Suprapubic skin (tissue), 4 donors: ENCODE results near the gene SCN4B. TPM values are rescaled to one million over a fixed set of nuclear protein-coding genes. Genes with fewer than 3 reads are reported as not detected.
"Not testable (repeated sequence)": the region's sequence is repeated elsewhere in the genome, so short reads cannot be mapped to it uniquely, and the experiment has no call there.

Experiments used
- DNase-seq, 2 donors: peaks; one replicate each; pipeline ENCODE4 v3.0.0-alpha.2; 2019; ENCODE audit warnings: low spot score in 2 of 2
- H3K27ac ChIP-seq: fragments of 200-600 bp; sonication (generic); one replicate; pipeline ENCODE4 v1.5.1; 2019
- H3K27me3 ChIP-seq: fragments of 200-600 bp; sonication (generic); one replicate; pipeline ENCODE4 v1.5.1; 2019
- H3K36me3 ChIP-seq: fragments of 200-600 bp; sonication (generic); one replicate; pipeline ENCODE4 v1.5.1; 2019
- H3K4me1 ChIP-seq: fragments of 200-600 bp; sonication (generic); one replicate; pipeline ENCODE4 v1.5.1; 2019
- H3K4me3 ChIP-seq: fragments of 200-600 bp; sonication (generic); one replicate; pipeline ENCODE4 v1.5.1; 2019; ENCODE audit warnings: mild to moderate bottlenecking
- H3K9me3 ChIP-seq: fragments of 200-600 bp; sonication (generic); one replicate; pipeline ENCODE4 v1.5.1; 2019
- CTCF ChIP-seq, 2 donors: fragments of 200-600 bp in 1 of 2; fragments of 450-650 bp in 1 of 2; sonication (generic) in 1 of 2; IDR thresholded peaks; one replicate each; pipeline ENCODE4 v1.5.1; 2016 to 2019; ENCODE audit warnings: antibody characterized with exemption in 2 of 2, mild to moderate bottlenecking in 1 of 2, moderate library complexity in 1 of 2
- EP300 ChIP-seq: sonication (generic); formaldehyde crosslinking; IDR thresholded peaks from one replicate; pipeline ENCODE4 v1.6.1; 2017; ENCODE audit warnings: antibody characterized with exemption
- POLR2A ChIP-seq, 2 donors: fragments of 450-650 bp; IDR thresholded peaks; one replicate each; pipeline ENCODE4 v1.6.1; 2017; ENCODE audit warnings: antibody characterized with exemption in 2 of 2, mild to moderate bottlenecking in 2 of 2, moderate library complexity in 2 of 2
- POLR2AphosphoS5 ChIP-seq, 3 donors: sonication (generic); formaldehyde crosslinking; IDR thresholded peaks; one replicate each; pipeline ENCODE4 v1.6.1; 2017; ENCODE audit warnings: antibody characterized with exemption in 3 of 3
- WGBS: methylation state at CpG from one replicate; pipeline ENCODE4 v1.1.5; 2018; 5-methylcytosine and 5-hydroxymethylcytosine counted together
- total RNA-seq, 4 donors: library from RNA; depleted of rRNA; stranded (reverse); fragments of >200 nt; gene quantifications; one replicate each; pipeline ENCODE4 v1.1.0, GENCODE V29; 2016

SCN4B gene
- total RNA-seq, 4 donors from 2014 or later = 1.5 to 1.8 (median 1.5) TPM

GRCh38 chr11:118184784-118185579 is 32.4 kb upstream of the SCN4B start:
- H3K36me3 ChIP-seq = no peaks in the 10 kb centered on the region
- no peak overlapping the region for H3K27ac ChIP-seq
- H3K9me3 ChIP-seq = no peaks in the 10 kb centered on the region
- WGBS = 88% methylated on average over 12 of the region's 12 CpGs
- TF ChIP-seq CTCF (IDR thresholded peaks at IDR 0.05) (no peak), POLR2AphosphoS5 (IDR thresholded peaks at IDR 0.05) (no peak), POLR2A (IDR thresholded peaks at IDR 0.05) (no peak), EP300 (no peak)
- no peak overlapping the region for H3K4me3 ChIP-seq
- no peak for DNase-seq
- peaks cover 14% of the 10 kb centered on the region for H3K4me1 ChIP-seq
- no peaks in the 10 kb centered on the region for H3K27me3 ChIP-seq

DNA sequence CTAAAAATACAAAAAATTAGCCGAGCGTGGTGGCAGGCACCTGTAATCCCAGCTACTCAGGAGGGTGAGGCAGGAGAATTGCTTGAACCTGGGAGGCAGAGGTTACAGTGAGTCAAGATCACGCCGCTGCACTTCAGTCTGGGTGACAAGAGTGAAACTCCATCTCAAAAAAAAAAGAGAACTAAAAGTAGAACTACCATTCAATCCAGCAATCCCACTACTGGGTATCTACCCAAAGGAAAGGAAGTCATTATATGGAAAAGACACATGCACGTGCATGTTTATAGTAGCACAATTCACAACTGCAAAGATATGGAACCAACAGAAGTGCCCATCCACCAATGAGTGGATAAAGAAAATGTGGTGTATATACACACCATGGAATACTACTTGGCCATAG is 31.1 kb upstream of the SCN4B start:
- 94% methylated on average over 5 of the region's 5 CpGs for WGBS
- DNase-seq, H3K4me3 ChIP-seq, H3K27me3 ChIP-seq, H3K9me3 ChIP-seq, H3K36me3 ChIP-seq, H3K27ac ChIP-seq: not testable (repeated sequence)
- peaks cover 15% of the 10 kb centered on the region for H3K4me1 ChIP-seq

DNA sequence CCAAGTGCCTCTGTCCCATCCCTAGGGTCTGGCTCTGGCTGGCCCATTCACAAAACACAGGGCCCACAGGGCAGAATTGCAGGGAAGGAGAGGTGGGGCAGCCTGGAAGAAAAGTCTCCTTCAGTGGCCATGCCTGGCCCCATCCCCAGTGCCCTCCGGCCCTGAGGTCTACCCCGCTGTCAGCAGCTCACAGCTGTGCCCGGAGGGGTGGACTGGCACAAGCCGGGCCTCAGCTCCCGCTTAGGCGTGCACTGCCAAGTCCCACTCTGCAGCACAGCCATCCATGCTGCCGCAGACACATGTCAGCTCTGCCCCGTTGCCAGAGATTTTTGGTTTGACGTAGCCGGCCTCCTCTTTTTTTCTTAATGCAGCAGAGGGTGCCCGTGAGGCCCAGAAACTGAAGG is 27.7 kb upstream of the SCN4B start:
- H3K27ac ChIP-seq = no peak overlapping the region
- 2% methylated on average over 9 of the region's 11 CpGs for WGBS
- TF ChIP-seq POLR2AphosphoS5 (IDR thresholded peaks at IDR 0.05) (no peak), POLR2A (IDR thresholded peaks at IDR 0.05) (no peak), EP300 (no peak), CTCF (IDR thresholded peaks at IDR 0.05) (no peak)
- H3K4me3 ChIP-seq = no peak overlapping the region
- no peaks in the 10 kb centered on the region for H3K36me3 ChIP-seq
- H3K9me3 ChIP-seq = no peaks in the 10 kb centered on the region
- no peaks in the 10 kb centered on the region for H3K27me3 ChIP-seq
- H3K4me1 ChIP-seq = peaks cover 32% of the 10 kb centered on the region
- DNase-seq = peak in 1 of 2 donors; percentile 74

GRCh38 chr11:118176778-118177134 is 24.1 kb upstream of the SCN4B start:
- Histone ChIP-seq H3K27ac (no peak overlapping the region), H3K4me1 (peaks cover 51% of the 10 kb centered on the region), H3K4me3 (no peak overlapping the region), H3K9me3 (no peaks in the 10 kb centered on the region), H3K27me3 (no peaks in the 10 kb centered on the region), H3K36me3 (no peaks in the 10 kb centered on the region)
- WGBS = 79% methylated on average over 4 of the region's 4 CpGs
- DNase-seq = no peak
- TF ChIP-seq EP300 (no peak), POLR2A (IDR thresholded peaks at IDR 0.05) (no peak), POLR2AphosphoS5 (IDR thresholded peaks at IDR 0.05) (no peak), CTCF (IDR thresholded peaks at IDR 0.05) (no peak)

GRCh38 chr11:118175993-118176777 is 23.6 kb upstream of the SCN4B start, which contains the start of gene SCN2B:
TSS of gene SCN2B (minus strand) at chr11:118176639. CDS start at chr11:118176431, 208 bp downstream.
- no peaks in the 10 kb centered on the region for H3K36me3 ChIP-seq
- TF ChIP-seq POLR2A (IDR thresholded peaks at IDR 0.05) = no peak
- no peak for TF ChIP-seq POLR2AphosphoS5 (IDR thresholded peaks at IDR 0.05)
- no peak for TF ChIP-seq EP300
- TF ChIP-seq CTCF (IDR thresholded peaks at IDR 0.05) = no peak
- DNase-seq = no peak
- peak within 1 kb of the TSS; percentile 45 for H3K27ac ChIP-seq
- no peaks in the 10 kb centered on the region for H3K9me3 ChIP-seq
- no peaks in the 10 kb centered on the region for H3K27me3 ChIP-seq
- H3K4me3 ChIP-seq = peak within 1 kb of the TSS; percentile 29
- 20% methylated on average over 14 of the region's 14 CpGs for WGBS
- peaks cover 54% of the 10 kb centered on the region for H3K4me1 ChIP-seq
